H9 (cell line): Measurements from ENCODE around the gene SLC25A25. TPM values are rescaled to one million over a fixed set of nuclear protein-coding genes. Genes with fewer than 3 reads are reported as not detected.

Experiments used
- DNase-seq: peaks from one replicate; pipeline ENCODE4 v3.0.0-alpha.2; 2017
- H2AFZ ChIP-seq: one replicate; pipeline ENCODE4 v1.6.1; 2013; ENCODE audit warnings: mild to moderate bottlenecking, low read length, control low read depth, moderate library complexity
- H2AK5ac ChIP-seq: 2 replicates; pipeline ENCODE4 v1.6.1; 2013; ENCODE audit warnings: low read length, control low read depth, mixed read lengths; ENCODE audit not compliant: insufficient read length
- H2BK120ac ChIP-seq: one replicate; pipeline ENCODE4 v1.6.1; 2013; ENCODE audit warnings: low read depth, mild to moderate bottlenecking, low read length, control low read depth, inconsistent platforms; ENCODE audit not compliant: poor library complexity, severe bottlenecking
- H2BK12ac ChIP-seq: 2 replicates; pipeline ENCODE4 v1.6.1; 2013; ENCODE audit warnings: low read length, control low read depth, mixed read lengths, low read depth; ENCODE audit not compliant: insufficient read length
- H2BK15ac ChIP-seq: 2 replicates; pipeline ENCODE4 v1.6.1; 2013; ENCODE audit warnings: low read depth, low read length, control low read depth
- H2BK20ac ChIP-seq: one replicate; pipeline ENCODE4 v1.6.1; 2013; ENCODE audit warnings: low read depth, mild to moderate bottlenecking, low read length, control low read depth, inconsistent platforms; ENCODE audit not compliant: poor library complexity, severe bottlenecking
- H2BK5ac ChIP-seq: 2 replicates; pipeline ENCODE4 v1.6.1; 2013; ENCODE audit warnings: low read length, control low read depth, mixed read lengths; ENCODE audit not compliant: insufficient read length
- H3K14ac ChIP-seq: 2 replicates; pipeline ENCODE4 v1.6.1; 2013; ENCODE audit warnings: low read length, control low read depth; ENCODE audit not compliant: insufficient read depth
- H3K18ac ChIP-seq: 2 replicates; pipeline ENCODE4 v1.6.1; 2013; ENCODE audit warnings: low read depth, mild to moderate bottlenecking, mixed read lengths, low read length, control low read depth; ENCODE audit not compliant: insufficient read length
- H3K23ac ChIP-seq: 2 replicates; pipeline ENCODE4 v1.6.1; 2013; ENCODE audit warnings: low read length, control low read depth, mixed read lengths, low read depth; ENCODE audit not compliant: insufficient read length
- H3K23me2 ChIP-seq: 2 replicates; pipeline ENCODE4 v1.6.1; 2013; ENCODE audit warnings: low read depth, mild to moderate bottlenecking, mixed read lengths, low read length, control low read depth; ENCODE audit not compliant: insufficient read length, poor library complexity, severe bottlenecking
- H3K27ac ChIP-seq: 2 replicates; pipeline ENCODE4 v1.5.1; 2013; ENCODE audit warnings: low read length, control low read depth, mixed read lengths, low read depth; ENCODE audit not compliant: insufficient read length
- H3K27me3 ChIP-seq: 2 replicates; pipeline ENCODE4 v1.6.1; 2013; ENCODE audit warnings: low read length, control low read depth, inconsistent platforms; ENCODE audit not compliant: insufficient read depth
- H3K4ac ChIP-seq: 2 replicates; pipeline ENCODE4 v1.6.1; 2013; ENCODE audit warnings: low read depth, mild to moderate bottlenecking, control low read depth, inconsistent platforms, low read length, moderate library complexity
- H3K4me1 ChIP-seq: 2 replicates; pipeline ENCODE4 v1.6.1; 2013; ENCODE audit warnings: low read length, control low read depth, inconsistent platforms; ENCODE audit not compliant: insufficient read depth
- H3K4me2 ChIP-seq: 2 replicates; pipeline ENCODE4 v1.6.1; 2013; ENCODE audit warnings: low read length, control low read depth, mixed read lengths; ENCODE audit not compliant: insufficient read length, insufficient read depth
- H3K56ac ChIP-seq: 2 replicates; pipeline ENCODE4 v1.6.1; 2013; ENCODE audit warnings: low read depth, mild to moderate bottlenecking, mixed read lengths, low read length, control low read depth; ENCODE audit not compliant: insufficient read length
- H3K79me1 ChIP-seq: 2 replicates; pipeline ENCODE4 v1.6.1; 2013; ENCODE audit warnings: low read depth, mild to moderate bottlenecking, moderate library complexity, low read length, control low read depth, inconsistent platforms; ENCODE audit not compliant: insufficient read depth, poor library complexity, severe bottlenecking
- H3K79me2 ChIP-seq: 2 replicates; pipeline ENCODE4 v1.6.1; 2013; ENCODE audit warnings: low read length, control low read depth, inconsistent platforms; ENCODE audit not compliant: insufficient read depth
- H3K9ac ChIP-seq: 2 replicates; pipeline ENCODE4 v1.6.1; 2013; ENCODE audit warnings: low read length, control low read depth, mixed read lengths; ENCODE audit not compliant: insufficient read length; ENCODE audit errors: extremely low read depth
- H3K9me3 ChIP-seq: one replicate; pipeline ENCODE4 v1.6.1; 2013; ENCODE audit warnings: low read depth, low read length, inconsistent platforms; ENCODE audit not compliant: control insufficient read depth
- H3T11ph ChIP-seq: one replicate; pipeline ENCODE4 v1.6.1; 2013; ENCODE audit warnings: mild to moderate bottlenecking, low read length, control low read depth, inconsistent platforms
- H4K20me1 ChIP-seq: one replicate; pipeline ENCODE4 v1.6.1; 2013; ENCODE audit not compliant: control insufficient read depth, insufficient read length, insufficient read depth
- H4K5ac ChIP-seq: 2 replicates; pipeline ENCODE4 v1.6.1; 2013; ENCODE audit warnings: low read depth, mild to moderate bottlenecking, mixed read lengths, low read length, control low read depth; ENCODE audit not compliant: insufficient read length
- H4K8ac ChIP-seq: replicated peaks from 2 replicates; pipeline ENCODE4 v1.6.1; 2013; ENCODE audit warnings: low read length, control low read depth, mixed read lengths, low read depth; ENCODE audit not compliant: insufficient read length
- H4K91ac ChIP-seq: 2 replicates; pipeline ENCODE4 v1.6.1; 2013; ENCODE audit warnings: low read depth, mild to moderate bottlenecking, moderate library complexity, mixed read lengths, low read length, control low read depth; ENCODE audit not compliant: insufficient read length
- H3K27ac Mint-ChIP-seq, 3 experiments: 2 replicates in 2 of 3; 3 replicates in 1 of 3; pipeline ENCODE4 v1.8.0; 2020 to 2021; ENCODE audit warnings: mixed read lengths in 3 of 3, mild to moderate bottlenecking in 1 of 3, moderate library complexity in 1 of 3
- H3K27me3 Mint-ChIP-seq: 2 replicates; pipeline ENCODE4 v1.8.0; 2021; ENCODE audit warnings: low read depth, mild to moderate bottlenecking, moderate library complexity, mixed read lengths
- H3K36me3 Mint-ChIP-seq, 3 experiments: 2 replicates in 2 of 3; 3 replicates in 1 of 3; pipeline ENCODE4 v1.8.0; 2020 to 2021; ENCODE audit warnings: low read depth in 3 of 3, mixed read lengths in 3 of 3; ENCODE audit not compliant: insufficient read depth in 1 of 3
- H3K4me1 Mint-ChIP-seq, 2 experiments: 2 replicates each; pipeline ENCODE4 v1.8.0; 2020; ENCODE audit warnings: mixed read lengths in 2 of 2
- H3K4me3 Mint-ChIP-seq, 2 experiments: 2 replicates in 1 of 2; 3 replicates in 1 of 2; pipeline ENCODE4 v1.8.0; 2020 to 2021; ENCODE audit warnings: mild to moderate bottlenecking in 2 of 2, mixed read lengths in 2 of 2, moderate library complexity in 1 of 2
- H3K9me3 Mint-ChIP-seq, 2 experiments: 2 replicates in 1 of 2; 3 replicates in 1 of 2; pipeline ENCODE4 v1.8.0; 2020; ENCODE audit warnings: mild to moderate bottlenecking in 2 of 2, mixed read lengths in 2 of 2, moderate library complexity in 1 of 2
- CTCF ChIP-seq: fragments of 200-600 bp; sonication (generic); conservative IDR thresholded peaks from 3 replicates; pipeline ENCODE4 v1.8.0; 2021; ENCODE audit warnings: antibody characterized with exemption, mild to moderate bottlenecking
- WGBS: extraction: QIAGEN DNeasy Blood & Tissue Kit; methylation state at CpG from one replicate; pipeline ENCODE4 v1.1.7; 2013; ENCODE audit warnings: missing lambda C conversion rate, low lambda C conversion rate, mixed read lengths; ENCODE audit not compliant: insufficient read length; ENCODE audit errors: extremely low coverage; 5-methylcytosine and 5-hydroxymethylcytosine counted together
- total RNA-seq: library from RNA; stranded (reverse); gene quantifications from 2 replicates; pipeline ENCODE4 v1.2.1, GENCODE V29; 2021

The SLC25A25 gene
- total RNA-seq, 1 experiment from 2014 or later: 16.9 TPM

GRCh38 chr9:128081056-128081455, 13.0 kb downstream of the SLC25A25 start:
- DNase-seq: no peak
- Histone ChIP-seq H3K27me3 (no peaks in the 10 kb centered on the region), H3K18ac (no peak overlapping the region), H2BK20ac (no peak overlapping the region), H2BK12ac (no peak overlapping the region), H4K20me1 (no peaks in the 10 kb centered on the region), H3K9me3 (no peaks in the 10 kb centered on the region), H4K5ac (no peak overlapping the region), H3K4me2 (no peak overlapping the region), H2AFZ (no peak overlapping the region), H3T11ph (no peak overlapping the region), H3K79me2 (no peaks in the 10 kb centered on the region; the same call in 1 of the 2 replicates), H2BK120ac (no peak overlapping the region), H3K9ac (no peak overlapping the region), H3K4me1 (peaks cover 4% of the 10 kb centered on the region; the same call in 1 of the 2 replicates), H4K91ac (no peak overlapping the region), H3K4ac (no peak overlapping the region), H4K8ac (no peak overlapping the region), H2BK15ac (no peak overlapping the region), H3K27ac (no peak overlapping the region), H3K23ac (no peak overlapping the region), H3K23me2 (no peaks in the 10 kb centered on the region), H2AK5ac (no peak overlapping the region), H3K14ac (no peak overlapping the region), H3K56ac (no peak overlapping the region), H2BK5ac (no peak overlapping the region), H3K79me1 (peaks cover 3% of the 10 kb centered on the region)
- peaks cover 3 to 8% (median 5%) of the 10 kb centered on the region in 3 experiments; a peak in 5 of 7 replicates for H3K36me3 Mint-ChIP-seq
- H3K27me3 Mint-ChIP-seq: no peaks in the 10 kb centered on the region
- peak overlapping the region; percentile 19 to 89 (median 44); a peak in 3 of 7 replicates for H3K27ac Mint-ChIP-seq
- TF ChIP-seq CTCF: no peak
- no peaks in the 10 kb centered on the region for H3K9me3 Mint-ChIP-seq
- H3K4me1 Mint-ChIP-seq: peaks cover 32 to 35% of the 10 kb centered on the region in 2 experiments
- no CpG with 5 or more reads among the region's 3 CpGs for WGBS
- H3K4me3 Mint-ChIP-seq: no peak overlapping the region
